Measurements from ENCODE around the gene TTLL5.

Gene TTLL5

GRCh38 chr14:75771595-75771994 lies 110.5 kb downstream of the TTLL5 start:
- no peak for TF ChIP-seq CREB1 (IDR thresholded peaks at IDR 0.05; ENCODE audit: low read depth)
- TF ChIP-seq, protein P1, sequence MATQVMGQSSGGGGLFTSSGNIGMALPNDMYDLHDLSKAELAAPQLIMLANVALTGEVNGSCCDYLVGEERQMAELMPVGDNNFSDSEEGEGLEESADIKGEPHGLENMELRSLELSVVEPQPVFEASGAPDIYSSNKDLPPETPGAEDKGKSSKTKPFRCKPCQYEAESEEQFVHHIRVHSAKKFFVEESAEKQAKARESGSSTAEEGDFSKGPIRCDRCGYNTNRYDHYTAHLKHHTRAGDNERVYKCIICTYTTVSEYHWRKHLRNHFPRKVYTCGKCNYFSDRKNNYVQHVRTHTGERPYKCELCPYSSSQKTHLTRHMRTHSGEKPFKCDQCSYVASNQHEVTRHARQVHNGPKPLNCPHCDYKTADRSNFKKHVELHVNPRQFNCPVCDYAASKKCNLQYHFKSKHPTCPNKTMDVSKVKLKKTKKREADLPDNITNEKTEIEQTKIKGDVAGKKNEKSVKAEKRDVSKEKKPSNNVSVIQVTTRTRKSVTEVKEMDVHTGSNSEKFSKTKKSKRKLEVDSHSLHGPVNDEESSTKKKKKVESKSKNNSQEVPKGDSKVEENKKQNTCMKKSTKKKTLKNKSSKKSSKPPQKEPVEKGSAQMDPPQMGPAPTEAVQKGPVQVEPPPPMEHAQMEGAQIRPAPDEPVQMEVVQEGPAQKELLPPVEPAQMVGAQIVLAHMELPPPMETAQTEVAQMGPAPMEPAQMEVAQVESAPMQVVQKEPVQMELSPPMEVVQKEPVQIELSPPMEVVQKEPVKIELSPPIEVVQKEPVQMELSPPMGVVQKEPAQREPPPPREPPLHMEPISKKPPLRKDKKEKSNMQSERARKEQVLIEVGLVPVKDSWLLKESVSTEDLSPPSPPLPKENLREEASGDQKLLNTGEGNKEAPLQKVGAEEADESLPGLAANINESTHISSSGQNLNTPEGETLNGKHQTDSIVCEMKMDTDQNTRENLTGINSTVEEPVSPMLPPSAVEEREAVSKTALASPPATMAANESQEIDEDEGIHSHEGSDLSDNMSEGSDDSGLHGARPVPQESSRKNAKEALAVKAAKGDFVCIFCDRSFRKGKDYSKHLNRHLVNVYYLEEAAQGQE (IDR thresholded peaks at IDR 0.05; ENCODE audit: low read depth): no peak
- TF ChIP-seq CEBPB (IDR thresholded peaks at IDR 0.05): no peak
- no peak for TF ChIP-seq TAF1 (IDR thresholded peaks at IDR 0.05; ENCODE audit: low read depth)
- no peak for TF ChIP-seq RAD21 (IDR thresholded peaks at IDR 0.05; ENCODE audit: low read depth)
- no peak for TF ChIP-seq YY1 (IDR thresholded peaks at IDR 0.05; ENCODE audit: low read depth)

GRCh38 chr14:75773046-75773445 lies 112.0 kb downstream of the TTLL5 start:
- TF ChIP-seq CREB1 (IDR thresholded peaks at IDR 0.05; ENCODE audit: low read depth): no peak
- TF ChIP-seq USF1 (IDR thresholded peaks at IDR 0.05): no peak
- TF ChIP-seq NFIC (IDR thresholded peaks at IDR 0.05): no peak
- no peak for TF ChIP-seq ZBTB7A (IDR thresholded peaks at IDR 0.05; ENCODE audit: low read depth)
- no peak for TF ChIP-seq MAX (IDR thresholded peaks at IDR 0.05)
- no peak for TF ChIP-seq CEBPB (IDR thresholded peaks at IDR 0.05)
- no peak for TF ChIP-seq TCF12 (IDR thresholded peaks at IDR 0.05; ENCODE audit: low read depth)
- TF ChIP-seq, protein P1 (IDR thresholded peaks at IDR 0.05; ENCODE audit: low read depth): no peak
- no peak for TF ChIP-seq EP300 (IDR thresholded peaks at IDR 0.05; ENCODE audit: borderline replicate concordance)
- TF ChIP-seq RAD21 (IDR thresholded peaks at IDR 0.05; ENCODE audit: low read depth): no peak

- no peak for TF ChIP-seq FOXM1 (IDR thresholded peaks at IDR 0.05; ENCODE audit: borderline replicate concordance, low read depth)
- TF ChIP-seq NFIC (IDR thresholded peaks at IDR 0.05): no peak
- TF ChIP-seq CEBPB (IDR thresholded peaks at IDR 0.05): no peak
- no peak for TF ChIP-seq TCF12 (IDR thresholded peaks at IDR 0.05; ENCODE audit: low read depth)
- no peak for TF ChIP-seq USF1 (IDR thresholded peaks at IDR 0.05)
- no peak for TF ChIP-seq TAF1 (IDR thresholded peaks at IDR 0.05; ENCODE audit: low read depth)
- TF ChIP-seq YY1 (IDR thresholded peaks at IDR 0.05; ENCODE audit: low read depth): no peak
- TF ChIP-seq EP300 (IDR thresholded peaks at IDR 0.05; ENCODE audit: borderline replicate concordance): no peak
- no peak for TF ChIP-seq CREB1 (IDR thresholded peaks at IDR 0.05; ENCODE audit: low read depth)
- TF ChIP-seq TEAD4 (IDR thresholded peaks at IDR 0.05): no peak
These were observed 120.0 kb downstream of the TTLL5 start for GRCh38 chr14:75781096-75781495.

GRCh38 chr14:75783184-75783583 lies 122.1 kb downstream of the TTLL5 start:
- TF ChIP-seq FOXM1 (IDR thresholded peaks at IDR 0.05; ENCODE audit: borderline replicate concordance, low read depth) (no peak), YY1 (IDR thresholded peaks at IDR 0.05; ENCODE audit: low read depth) (no peak), ZBTB7A (IDR thresholded peaks at IDR 0.05; ENCODE audit: low read depth) (no peak), NFIC (IDR thresholded peaks at IDR 0.05) (no peak), EP300 (IDR thresholded peaks at IDR 0.05; ENCODE audit: borderline replicate concordance) (no peak), CEBPB (IDR thresholded peaks at IDR 0.05) (no peak), EGR1 (IDR thresholded peaks at IDR 0.05) (no peak), TCF12 (IDR thresholded peaks at IDR 0.05; ENCODE audit: low read depth) (no peak), USF1 (IDR thresholded peaks at IDR 0.05) (no peak), TEAD4 (IDR thresholded peaks at IDR 0.05) (no peak), RAD21 (IDR thresholded peaks at IDR 0.05; ENCODE audit: low read depth) (no peak), TAF1 (IDR thresholded peaks at IDR 0.05; ENCODE audit: low read depth) (no peak), CREB1 (IDR thresholded peaks at IDR 0.05; ENCODE audit: low read depth) (no peak), MAX (IDR thresholded peaks at IDR 0.05) (no peak)
- TF ChIP-seq, protein P1 (IDR thresholded peaks at IDR 0.05; ENCODE audit: low read depth): no peak
